NCI-H1048 (cell line): ENCODE results near the gene NHERF1.

ENCODE experiments used
- DNase-seq: peaks from one replicate; lab custom pipeline; 2025; lab: John Stamatoyannopoulos, UW

Gene NHERF1

DNA sequence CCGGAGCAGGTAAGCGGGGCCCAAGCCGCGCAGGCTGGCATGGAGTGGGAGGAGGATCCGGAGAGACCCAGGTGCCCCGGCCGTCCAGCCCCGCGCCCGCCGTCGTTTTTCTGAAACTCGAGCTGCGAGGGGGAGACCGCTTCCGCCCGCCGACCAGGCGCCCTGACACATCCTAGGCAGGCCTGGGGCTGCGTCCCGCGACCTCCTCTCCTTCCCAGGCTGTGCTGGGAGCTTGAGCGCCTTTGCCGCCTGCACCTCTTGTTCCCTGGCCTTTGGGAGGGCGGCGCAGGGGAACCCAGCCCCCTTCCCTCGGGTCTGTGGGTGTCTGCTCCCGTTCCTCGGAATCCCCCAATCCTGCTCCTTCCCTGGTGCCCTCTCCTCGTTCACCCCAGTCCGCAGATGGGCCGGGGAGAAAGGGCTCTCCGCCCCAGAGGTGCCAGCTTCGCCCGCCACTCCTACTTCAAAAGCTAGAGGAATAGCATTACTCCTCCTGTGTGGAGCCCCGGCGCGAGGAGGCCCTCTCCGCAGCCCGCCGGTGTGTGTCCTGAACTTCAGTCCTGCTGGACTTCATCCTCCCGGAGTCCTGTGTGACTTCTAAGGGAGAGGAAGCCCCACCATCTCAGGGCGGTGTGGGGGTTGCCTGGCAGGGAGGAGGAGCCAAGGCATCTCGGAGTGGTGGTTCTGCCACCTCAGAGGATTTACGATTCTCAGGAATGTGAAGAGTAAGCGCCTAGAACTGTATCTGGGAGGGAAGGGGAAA lies 1.0 kb downstream of the NHERF1 start:
- no peak for DNase-seq

DNA sequence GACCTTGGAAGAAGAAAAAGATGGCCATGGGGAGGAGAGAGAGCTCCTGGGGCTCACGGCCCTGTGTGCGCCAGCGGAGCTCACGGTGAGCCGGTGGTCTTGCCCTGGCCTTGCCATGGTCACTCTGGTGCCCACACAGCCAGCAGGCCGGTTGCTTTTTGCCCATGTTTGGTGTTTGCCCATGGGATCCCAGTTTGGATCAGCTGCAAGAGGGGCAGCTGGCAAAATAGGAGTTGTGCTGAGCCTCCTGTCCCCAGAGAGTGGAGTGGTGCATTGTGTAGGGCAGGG lies 1.6 kb downstream of the NHERF1 start:
- no peak for DNase-seq

GRCh38 chr17:74750327-74751069 lies 2.1 kb downstream of the NHERF1 start:
- DNase-seq: no peak

- DNase-seq: no peak
Measured at GRCh38 chr17:74752415-74752814, 4.0 kb downstream of the NHERF1 start.

DNA sequence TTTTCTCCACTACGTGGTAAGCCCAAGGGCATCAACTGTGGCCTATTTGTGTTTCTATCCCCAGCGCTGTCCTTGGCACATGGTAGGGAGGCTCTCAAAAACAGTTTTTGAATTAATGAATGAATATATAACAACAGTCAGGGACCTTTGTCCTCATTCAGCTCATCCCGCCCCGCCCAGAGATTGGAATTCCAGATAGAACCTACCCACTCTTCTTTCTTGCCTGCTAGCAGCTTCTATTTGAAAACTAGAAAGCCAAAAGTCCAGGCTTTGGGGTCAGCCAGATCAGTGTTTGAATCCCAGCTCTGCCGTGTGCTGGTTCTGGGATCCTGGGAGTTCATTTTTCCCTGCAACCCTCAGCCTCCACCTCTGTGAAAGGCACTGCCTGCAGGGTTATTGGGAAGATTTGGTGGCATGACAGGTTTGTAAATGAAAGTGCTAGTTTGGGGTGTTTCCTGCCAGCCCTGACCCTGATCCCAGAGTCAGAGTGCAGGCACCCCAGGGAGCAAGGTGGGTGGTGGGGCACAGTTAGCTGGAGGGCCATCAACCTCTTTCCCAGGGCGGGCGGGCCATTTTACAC lies 4.5 kb downstream of the NHERF1 start:
- DNase-seq: no peak

GRCh38 chr17:74754832-74755231 lies 6.4 kb downstream of the NHERF1 start:
- DNase-seq: no peak

- DNase-seq: no peak
Measured at GRCh38 chr17:74755533-74755932, 7.1 kb downstream of the NHERF1 start.

- no peak for DNase-seq
Measured at GRCh38 chr17:74756891-74757290, 8.5 kb downstream of the NHERF1 start.

- DNase-seq: no peak
Measured at GRCh38 chr17:74757502-74757901, 9.1 kb downstream of the NHERF1 start.

- DNase-seq: no peak
Measured at GRCh38 chr17:74757931-74758847, 9.8 kb downstream of the NHERF1 start.

GRCh38 chr17:74758848-74759168 lies 10.4 kb downstream of the NHERF1 start:
- DNase-seq: no peak

DNA sequence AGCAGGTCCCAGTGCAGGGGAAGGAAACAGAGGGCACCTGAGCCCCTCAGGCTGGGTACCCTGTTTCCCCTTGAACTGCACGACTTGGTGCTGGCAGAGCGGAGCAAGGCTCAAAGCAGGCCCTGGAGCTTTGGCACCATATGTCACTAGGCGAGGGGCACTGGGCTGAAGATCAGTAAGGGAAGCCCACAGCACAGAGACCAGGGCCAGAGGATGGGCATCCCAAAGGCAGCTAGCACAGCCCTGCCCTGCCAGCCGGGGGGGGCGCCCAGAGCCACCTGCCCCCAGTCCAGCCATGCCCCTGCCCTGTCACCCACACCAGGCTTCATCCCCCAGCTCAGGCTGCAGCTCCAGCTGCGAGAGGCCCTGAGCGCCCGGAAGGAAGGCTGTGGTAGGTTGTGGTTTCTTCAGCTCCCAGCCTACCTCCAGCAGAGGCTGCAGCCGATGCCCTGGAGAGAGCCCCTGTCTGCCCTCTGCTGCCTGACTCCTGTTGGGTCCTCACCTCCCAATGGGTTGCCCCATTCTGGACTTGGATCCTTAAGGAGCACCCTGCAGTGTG lies 10.9 kb downstream of the NHERF1 start:
- no peak for DNase-seq

GRCh38 chr17:74759941-74760340 lies 11.5 kb downstream of the NHERF1 start:
- DNase-seq: no peak

DNA sequence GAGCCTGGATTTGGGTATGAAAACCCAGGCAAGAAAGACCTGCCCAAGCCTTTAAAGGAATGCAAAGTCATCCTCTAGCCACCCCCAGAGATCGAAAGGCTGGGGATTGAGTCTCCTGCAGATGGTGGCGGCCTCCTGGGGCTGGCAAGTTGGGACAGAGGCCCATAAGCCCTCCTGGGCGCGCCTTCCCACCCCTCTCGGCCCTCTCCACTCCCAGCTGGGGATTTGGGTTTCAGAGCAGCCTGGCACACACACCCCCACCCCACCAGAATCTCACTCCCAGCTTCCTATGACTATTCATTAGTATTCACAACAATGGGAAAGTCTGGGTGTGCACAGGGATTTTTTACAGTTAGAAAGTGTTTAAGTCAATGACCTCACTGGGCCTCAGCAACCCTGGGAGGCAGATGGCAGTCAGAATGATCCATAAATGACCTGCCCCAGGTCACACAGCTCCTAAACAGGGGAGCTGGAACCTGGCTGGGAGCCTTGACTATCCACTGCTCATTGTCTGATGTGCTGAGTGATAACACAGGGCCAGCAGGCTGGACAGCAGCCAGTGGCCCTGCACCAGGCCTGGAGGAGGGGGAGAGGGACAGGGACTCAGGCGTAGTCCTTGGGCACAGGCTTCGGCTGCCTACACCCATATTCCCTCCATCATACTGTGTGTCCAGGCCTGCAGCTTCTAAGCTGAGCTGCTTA lies 12.1 kb downstream of the NHERF1 start:
- DNase-seq: no peak

GRCh38 chr17:74761419-74761818 lies 13.0 kb downstream of the NHERF1 start:
- DNase-seq: no peak

- DNase-seq: no peak
Measured at GRCh38 chr17:74761931-74762330, 13.5 kb downstream of the NHERF1 start.

- no peak for DNase-seq
Measured at GRCh38 chr17:74763565-74764387, 15.3 kb downstream of the NHERF1 start.

GRCh38 chr17:74764751-74765286 lies 16.4 kb downstream of the NHERF1 start:
- DNase-seq: no peak

DNA sequence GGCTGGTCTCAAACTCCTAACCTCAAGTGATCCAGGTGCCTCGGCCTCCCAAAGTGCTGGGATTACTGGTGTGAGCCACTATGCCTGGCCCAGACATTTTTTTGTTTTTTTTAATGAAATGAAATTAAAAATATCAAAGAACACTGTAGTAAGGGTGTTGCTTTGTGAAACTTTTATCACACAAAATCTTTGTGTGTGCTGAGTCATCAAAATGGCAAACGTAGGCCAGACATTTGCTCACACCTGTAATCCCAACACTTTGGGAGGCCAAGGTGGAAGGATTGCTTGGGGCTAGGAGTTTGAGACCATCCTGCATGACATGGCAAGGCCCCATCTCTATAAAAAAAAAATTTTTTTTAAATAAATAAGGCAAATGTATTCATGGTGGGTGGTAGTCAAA lies 18.0 kb downstream of the NHERF1 start:
- DNase-seq: no peak

DNA sequence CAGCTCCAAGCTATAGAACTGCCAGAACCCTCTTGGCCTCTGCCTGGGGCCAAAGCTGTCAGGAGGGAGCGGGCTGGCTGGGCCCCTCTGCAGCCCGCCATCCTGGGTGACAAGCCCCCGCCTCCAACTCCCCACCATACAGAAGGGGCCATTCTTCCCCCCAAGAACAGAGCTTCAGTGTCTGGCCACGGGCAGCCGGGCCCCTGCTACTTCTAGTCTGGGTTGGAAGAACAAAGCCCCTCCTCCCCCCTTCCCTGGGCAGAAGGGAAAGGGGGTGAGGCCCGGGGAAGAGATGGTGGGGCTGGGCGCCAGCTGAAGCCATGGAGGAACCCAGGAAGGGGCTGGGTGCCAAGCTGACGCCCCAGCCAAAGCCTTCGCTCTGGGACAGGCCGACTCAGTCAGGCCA lies 18.7 kb downstream of the NHERF1 start:
- DNase-seq: no peak
